Testis (tissue), 2 donors: ENCODE results near the gene RAET1E.

Source experiments
- CTCF ChIP-seq, 3 experiments: fragments of 450-650 bp in 2 of 3; fragments of 200-600 bp in 1 of 3; sonication (generic) in 1 of 3; IDR thresholded peaks; one replicate each; pipeline ENCODE4 v1.5.1; 2016 to 2019; ENCODE audit warnings: antibody characterized with exemption in 3 of 3, mild to moderate bottlenecking in 2 of 3, moderate library complexity in 1 of 3
- POLR2A ChIP-seq: fragments of 450-650 bp; IDR thresholded peaks from one replicate; pipeline ENCODE4 v1.6.1; 2017; ENCODE audit warnings: antibody characterized with exemption, mild to moderate bottlenecking, moderate library complexity

- no peak for TF ChIP-seq CTCF (IDR thresholded peaks at IDR 0.05)
- TF ChIP-seq POLR2A = no peak
These were observed 38.0 kb downstream of the RAET1E start for GRCh38 chr6:149859938-149860337.
